Upper lobe of right lung (tissue), 1 donor: ENCODE data around the gene ERGIC1. TPM values are rescaled to one million over a fixed set of nuclear protein-coding genes. Genes with fewer than 3 reads are reported as not detected.
A peak's percentile ranks its signal among the peaks of the same experiment; 100 is the strongest.

Experiments
- ATAC-seq: fragments of 200-7000 bp; cut with Tn5 transposase; one replicate; pipeline ENCODE4 v1.9.1; 2020; ENCODE audit warnings: mild to moderate bottlenecking, moderate library complexity
- DNase-seq: peaks from one replicate; pipeline ENCODE4 v3.0.0-alpha.2; 2020
- H3K27ac ChIP-seq: fragments of 200-600 bp; one replicate; pipeline ENCODE4 v1.8.0; 2022
- H3K27me3 ChIP-seq: fragments of 200-600 bp; one replicate; pipeline ENCODE4 v1.8.0; 2022; ENCODE audit warnings: mild to moderate bottlenecking
- H3K36me3 ChIP-seq: fragments of 200-600 bp; one replicate; pipeline ENCODE4 v1.8.0; 2022
- H3K4me1 ChIP-seq: fragments of 200-600 bp; one replicate; pipeline ENCODE4 v1.8.0; 2022
- H3K4me3 ChIP-seq: fragments of 200-600 bp; one replicate; pipeline ENCODE4 v1.8.0; 2022; ENCODE audit warnings: mild to moderate bottlenecking
- H3K9me3 ChIP-seq: fragments of 200-600 bp; one replicate; pipeline ENCODE4 v1.8.0; 2022
- CTCF ChIP-seq: fragments of 200-600 bp; IDR thresholded peaks from one replicate; pipeline ENCODE4 v1.8.0; 2022; ENCODE audit warnings: antibody characterized with exemption
- intact Hi-C: fragments of 100-400 bp; cut with DNase I; formaldehyde crosslinking; loops from one replicate; pipeline ENCODE4 v1.11.0; 2022
- total RNA-seq: library from RNA; stranded (reverse); fragmentation: NEBNext Ultra II Directional; extraction: Animal tissue kit (Norgen Biotek cat#: 25700); gene quantifications from one replicate; pipeline ENCODE4 v1.2.1, GENCODE V29; 2021
- donor health status: DM: no; HTN: yes; CAD: no; lungs with severe emphysema.

The ERGIC1 gene
- total RNA-seq, 1 donor from 2014 or later = 186 TPM

- intact Hi-C loops = no loop called here
- ATAC-seq = peak; percentile 27
Observed at GRCh38 chr5:172834415-172835289, 601 bp downstream of the ERGIC1 start.

GRCh38 chr5:172835290-172835993 is 1.4 kb downstream of the ERGIC1 start:
- intact Hi-C loops = no loop called here
- ATAC-seq (no peak), DNase-seq (no peak)

More at GRCh38 chr5:172834415-172835289, 601 bp downstream of the ERGIC1 start:
- no peak for TF ChIP-seq CTCF
- Histone ChIP-seq H3K4me3 (peak overlapping the region; percentile 96), H3K27ac (peak overlapping the region; percentile 92), H3K36me3 (no peaks in the 10 kb centered on the region), H3K4me1 (peaks cover 34% of the 10 kb centered on the region), H3K9me3 (no peaks in the 10 kb centered on the region), H3K27me3 (no peaks in the 10 kb centered on the region)
- no peak for DNase-seq

GRCh38 chr5:172835994-172836356 is 1.9 kb downstream of the ERGIC1 start:
- H3K9me3 ChIP-seq = no peaks in the 10 kb centered on the region
- no peaks in the 10 kb centered on the region for H3K27me3 ChIP-seq
- no peak for DNase-seq
- H3K4me1 ChIP-seq = peaks cover 45% of the 10 kb centered on the region
- peak overlapping the region; percentile 96 for H3K4me3 ChIP-seq
- H3K36me3 ChIP-seq = no peaks in the 10 kb centered on the region
- peak overlapping the region; percentile 92 for H3K27ac ChIP-seq
- no peak for TF ChIP-seq CTCF
- ATAC-seq = no peak
- intact Hi-C loops = no loop called here

More at GRCh38 chr5:172835290-172835993, 1.4 kb downstream of the ERGIC1 start:
- no peak for TF ChIP-seq CTCF
- H3K4me1 ChIP-seq = peaks cover 42% of the 10 kb centered on the region
- H3K27ac ChIP-seq = peak overlapping the region; percentile 92
- no peaks in the 10 kb centered on the region for H3K36me3 ChIP-seq
- peak overlapping the region; percentile 96 for H3K4me3 ChIP-seq
- no peaks in the 10 kb centered on the region for H3K9me3 ChIP-seq
- H3K27me3 ChIP-seq = no peaks in the 10 kb centered on the region

- Histone ChIP-seq H3K36me3 (no peaks in the 10 kb centered on the region), H3K9me3 (no peaks in the 10 kb centered on the region), H3K4me1 (peaks cover 50% of the 10 kb centered on the region), H3K4me3 (peak overlapping the region; percentile 19), H3K27ac (peak overlapping the region; percentile 92), H3K27me3 (no peaks in the 10 kb centered on the region)
- TF ChIP-seq CTCF = no peak
- ATAC-seq = peak; percentile 73
- DNase-seq = peak; percentile 93
- intact Hi-C loops = no loop called here
Observed at GRCh38 chr5:172837640-172838039, 3.6 kb downstream of the ERGIC1 start.

GRCh38 chr5:172838151-172838875 is 4.3 kb downstream of the ERGIC1 start:
- TF ChIP-seq CTCF = no peak
- H3K4me3 ChIP-seq = peak overlapping the region; percentile 19

More at GRCh38 chr5:172838151-172838875, 4.3 kb downstream of the ERGIC1 start:
- intact Hi-C loops = no loop called here
- Histone ChIP-seq H3K9me3 (no peaks in the 10 kb centered on the region), H3K27me3 (no peaks in the 10 kb centered on the region), H3K27ac (peak overlapping the region; percentile 92), H3K36me3 (no peaks in the 10 kb centered on the region), H3K4me1 (peaks cover 50% of the 10 kb centered on the region)
- DNase-seq (no peak), ATAC-seq (no peak)
